Loucy (cell line): Measurements from ENCODE around the gene CACNB2.

Experiments
- H2AFZ ChIP-seq: fragments of 200-600 bp; sonication (generic); 2 replicates; pipeline ENCODE4 v1.6.0; 2016; ENCODE audit warnings: antibody characterized with exemption, mild to moderate bottlenecking, low read length, moderate library complexity
- H3F3A ChIP-seq: fragments of 200-600 bp; 2 replicates; pipeline ENCODE4 v1.6.0; 2016; ENCODE audit warnings: antibody characterized with exemption, low read depth, mild to moderate bottlenecking
- H3K27me3 ChIP-seq: fragments of 200-600 bp; sonication (generic); 2 replicates; pipeline ENCODE4 v1.6.1; 2014; ENCODE audit warnings: low read length, mild to moderate bottlenecking; ENCODE audit not compliant: insufficient read depth, poor library complexity, severe bottlenecking
- H3K36me3 ChIP-seq: fragments of 200-600 bp; sonication (generic); 2 replicates; pipeline ENCODE4 v1.6.1; 2016; ENCODE audit warnings: low read length; ENCODE audit not compliant: insufficient read depth
- H3K4me1 ChIP-seq: fragments of 200-600 bp; sonication (generic); 2 replicates; pipeline ENCODE4 v1.5.1; 2014; ENCODE audit warnings: low read length, mild to moderate bottlenecking; ENCODE audit not compliant: insufficient read depth, poor library complexity, severe bottlenecking
- H3K4me2 ChIP-seq: fragments of 200-600 bp; sonication (generic); 2 replicates; pipeline ENCODE4 v1.6.0; 2014; ENCODE audit warnings: antibody characterized with exemption, low read length, low read depth, mild to moderate bottlenecking; ENCODE audit not compliant: poor library complexity, severe bottlenecking
- H3K4me3 ChIP-seq: fragments of 200-600 bp; sonication (generic); 2 replicates; pipeline ENCODE4 v1.5.1; 2014; ENCODE audit warnings: low read length, mild to moderate bottlenecking, mixed read lengths; ENCODE audit not compliant: poor library complexity, severe bottlenecking
- H3K79me2 ChIP-seq: fragments of 200-600 bp; sonication (generic); 2 replicates; pipeline ENCODE4 v1.6.1; 2014; ENCODE audit warnings: low read length; ENCODE audit not compliant: insufficient read depth
- H3K9ac ChIP-seq: fragments of 200-600 bp; sonication (generic); 2 replicates; pipeline ENCODE4 v1.6.0; 2014; ENCODE audit warnings: mild to moderate bottlenecking, low read depth, low read length, moderate library complexity; ENCODE audit not compliant: poor library complexity, severe bottlenecking
- H3K9me2 ChIP-seq: fragments of 200-600 bp; sonication (generic); replicated peaks from 2 replicates; pipeline ENCODE4 v1.6.1; 2016; ENCODE audit warnings: low read depth, low read length, mixed read lengths
- H3K9me3 ChIP-seq: fragments of 200-600 bp; sonication (generic); 2 replicates; pipeline ENCODE4 v1.6.1; 2014; ENCODE audit warnings: mild to moderate bottlenecking, antibody characterized with exemption, low read length, low read depth; ENCODE audit not compliant: insufficient read depth
- H4K20me1 ChIP-seq: fragments of 200-600 bp; sonication (generic); 2 replicates; pipeline ENCODE4 v1.6.0; 2014; ENCODE audit warnings: antibody characterized with exemption, low read length, mild to moderate bottlenecking; ENCODE audit not compliant: insufficient read depth, poor library complexity, severe bottlenecking
- CTCF ChIP-seq: fragments of 200-600 bp; sonication (generic); conservative IDR thresholded peaks from 2 replicates; pipeline ENCODE4 v1.5.1; 2014; ENCODE audit warnings: mild to moderate bottlenecking, antibody characterized with exemption, low read length
- EZH2phosphoT487 ChIP-seq: fragments of 200-600 bp; IDR thresholded peaks from 2 replicates; pipeline ENCODE4 v1.6.1; 2018; ENCODE audit warnings: antibody characterized with exemption, mild to moderate bottlenecking, moderate library complexity, borderline replicate concordance

CACNB2 gene

GRCh38 chr10:18109341-18109870 is 30.8 kb upstream of the CACNB2 start:
- Histone ChIP-seq H4K20me1 (no peaks in the 10 kb centered on the region), H3K9me2 (no peaks in the 10 kb centered on the region), H3K4me3 (no peak overlapping the region), H3F3A (no peaks in the 10 kb centered on the region), H3K9me3 (no peaks in the 10 kb centered on the region), H3K9ac (no peak overlapping the region), H3K4me1 (no peaks in the 10 kb centered on the region), H3K4me2 (no peak overlapping the region), H3K79me2 (no peaks in the 10 kb centered on the region), H2AFZ (no peak overlapping the region), H3K27me3 (no peaks in the 10 kb centered on the region), H3K36me3 (no peaks in the 10 kb centered on the region)
- TF ChIP-seq CTCF (no peak), EZH2phosphoT487 (no peak)

- no peaks in the 10 kb centered on the region for H3F3A ChIP-seq
These were observed 26.3 kb upstream of the CACNB2 start for GRCh38 chr10:18113881-18114280.

GRCh38 chr10:18117276-18117675 is 22.9 kb upstream of the CACNB2 start:
- TF ChIP-seq CTCF (no peak), EZH2phosphoT487 (no peak)
- Histone ChIP-seq H3K4me2 (no peak overlapping the region), H4K20me1 (no peaks in the 10 kb centered on the region), H3K9ac (no peak overlapping the region), H3F3A (no peaks in the 10 kb centered on the region), H3K9me3 (no peaks in the 10 kb centered on the region), H3K9me2 (no peaks in the 10 kb centered on the region), H3K36me3 (no peaks in the 10 kb centered on the region), H3K27me3 (no peaks in the 10 kb centered on the region), H3K4me1 (no peaks in the 10 kb centered on the region), H3K4me3 (no peak overlapping the region), H2AFZ (no peak overlapping the region), H3K79me2 (no peaks in the 10 kb centered on the region)

More at GRCh38 chr10:18113881-18114280, 26.3 kb upstream of the CACNB2 start:
- Histone ChIP-seq H3K4me2 (no peak overlapping the region), H3K36me3 (no peaks in the 10 kb centered on the region), H4K20me1 (no peaks in the 10 kb centered on the region), H3K4me3 (no peak overlapping the region), H3K27me3 (no peaks in the 10 kb centered on the region), H3K9ac (no peak overlapping the region), H3K4me1 (no peaks in the 10 kb centered on the region), H3K9me3 (no peaks in the 10 kb centered on the region), H2AFZ (no peak overlapping the region), H3K9me2 (no peaks in the 10 kb centered on the region), H3K79me2 (no peaks in the 10 kb centered on the region)
- no peak for TF ChIP-seq CTCF
- TF ChIP-seq EZH2phosphoT487, result no peak
